Measurements from ENCODE around the gene AGA.

DNA sequence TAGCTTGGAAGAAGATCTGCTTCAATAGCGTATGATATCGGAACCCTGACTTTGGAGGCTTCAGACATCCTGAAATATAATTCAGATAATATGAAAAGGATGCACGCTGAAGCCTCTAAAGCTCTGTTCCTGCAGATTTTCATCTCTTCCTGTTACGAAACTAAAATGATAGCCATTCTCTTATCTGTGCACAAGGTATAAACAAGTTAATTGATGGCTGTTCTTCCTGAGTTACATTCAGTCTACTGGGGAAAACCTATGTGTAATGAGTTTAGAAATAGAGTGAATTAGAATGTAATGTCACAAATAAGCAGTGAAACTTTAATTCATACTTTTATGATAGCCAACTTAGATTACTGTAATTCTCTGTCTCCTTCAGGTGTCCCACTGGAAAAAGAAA lies 36.8 kb upstream of the AGA start:
- no peak for TF ChIP-seq EP300 (IDR thresholded peaks at IDR 0.05)
- TF ChIP-seq, protein P1, sequence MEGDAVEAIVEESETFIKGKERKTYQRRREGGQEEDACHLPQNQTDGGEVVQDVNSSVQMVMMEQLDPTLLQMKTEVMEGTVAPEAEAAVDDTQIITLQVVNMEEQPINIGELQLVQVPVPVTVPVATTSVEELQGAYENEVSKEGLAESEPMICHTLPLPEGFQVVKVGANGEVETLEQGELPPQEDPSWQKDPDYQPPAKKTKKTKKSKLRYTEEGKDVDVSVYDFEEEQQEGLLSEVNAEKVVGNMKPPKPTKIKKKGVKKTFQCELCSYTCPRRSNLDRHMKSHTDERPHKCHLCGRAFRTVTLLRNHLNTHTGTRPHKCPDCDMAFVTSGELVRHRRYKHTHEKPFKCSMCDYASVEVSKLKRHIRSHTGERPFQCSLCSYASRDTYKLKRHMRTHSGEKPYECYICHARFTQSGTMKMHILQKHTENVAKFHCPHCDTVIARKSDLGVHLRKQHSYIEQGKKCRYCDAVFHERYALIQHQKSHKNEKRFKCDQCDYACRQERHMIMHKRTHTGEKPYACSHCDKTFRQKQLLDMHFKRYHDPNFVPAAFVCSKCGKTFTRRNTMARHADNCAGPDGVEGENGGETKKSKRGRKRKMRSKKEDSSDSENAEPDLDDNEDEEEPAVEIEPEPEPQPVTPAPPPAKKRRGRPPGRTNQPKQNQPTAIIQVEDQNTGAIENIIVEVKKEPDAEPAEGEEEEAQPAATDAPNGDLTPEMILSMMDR (IDR thresholded peaks at IDR 0.05): no peak
